ENCODE data around the gene PARP9. TPM values are rescaled to one million over a fixed set of nuclear protein-coding genes. Genes with fewer than 3 reads are reported as not detected.

Gene PARP9
- total and polyA plus RNA-seq, 9 donors: 9.0 to 15.6 (median 12.7) TPM

DNA sequence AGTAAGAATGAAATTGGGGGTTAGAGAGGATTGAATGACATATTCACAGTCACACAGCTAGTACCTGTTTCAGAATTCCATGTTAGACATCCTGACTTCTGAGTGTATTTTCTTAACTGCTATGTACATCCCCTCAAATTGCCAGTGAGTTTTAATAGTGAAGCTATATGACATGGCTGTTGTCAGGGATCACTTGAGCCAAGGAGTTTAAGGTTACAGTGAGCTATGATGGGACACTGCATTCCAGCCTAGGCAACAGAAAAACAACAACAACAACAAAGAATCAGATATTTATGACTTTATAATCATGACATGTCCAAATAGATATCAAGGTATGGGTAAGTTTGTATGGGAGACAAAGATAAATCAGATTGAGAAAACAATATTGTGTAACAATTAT, 29.9 kb upstream of the PARP9 start:
- no peaks in the 10 kb centered on the region for H3K36me3 ChIP-seq (ENCODE audit: control insufficient read depth, insufficient read depth, low read length)
- peak; percentile 9 for DNase-seq
- no peaks in the 10 kb centered on the region for H3K27me3 ChIP-seq (ENCODE audit: control insufficient read depth, insufficient read depth, low read length)
- H3K27ac ChIP-seq (ENCODE audit: low read length): peak overlapping the region; percentile 35
- H3K9me3 ChIP-seq (replicated peaks; ENCODE audit: control insufficient read depth, low read depth, low read length): no peaks in the 10 kb centered on the region
- H3K4me1 ChIP-seq (ENCODE audit: control insufficient read depth, insufficient read depth, low read length): no peaks in the 10 kb centered on the region
- H3K4me3 ChIP-seq (ENCODE audit: low read length): no peak overlapping the region

DNA sequence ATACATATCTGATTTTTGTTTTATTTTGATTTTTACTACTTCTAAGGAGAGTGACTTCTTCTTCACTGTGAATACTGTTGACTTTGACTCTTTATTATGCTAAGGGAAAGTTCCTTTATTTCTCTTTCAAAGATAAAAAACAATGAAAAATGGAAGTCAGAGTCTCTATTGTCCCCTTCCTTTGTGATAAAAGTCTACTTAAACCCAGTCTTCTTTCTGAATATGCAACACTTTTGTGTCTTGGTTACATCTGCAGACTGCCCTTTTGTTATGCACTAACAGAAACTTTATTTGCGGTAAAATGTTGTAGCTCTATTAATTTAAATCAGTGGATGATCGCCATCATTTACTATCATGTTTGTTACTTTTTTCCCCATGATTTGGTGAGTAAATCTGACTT, 26.5 kb upstream of the PARP9 start:
- H3K27ac ChIP-seq (ENCODE audit: low read length): no peak overlapping the region
- H3K27me3 ChIP-seq (ENCODE audit: control insufficient read depth, insufficient read depth, low read length): no peaks in the 10 kb centered on the region
- H3K4me1 ChIP-seq (ENCODE audit: control insufficient read depth, insufficient read depth, low read length): no peaks in the 10 kb centered on the region
- no peak overlapping the region for H3K4me3 ChIP-seq (ENCODE audit: low read length)
- no peaks in the 10 kb centered on the region for H3K36me3 ChIP-seq (ENCODE audit: control insufficient read depth, insufficient read depth, low read length)
- H3K9me3 ChIP-seq (replicated peaks; ENCODE audit: control insufficient read depth, low read depth, low read length): no peaks in the 10 kb centered on the region
- no peak for DNase-seq
- no CpG with 5 or more reads among the region's 2 CpGs for WGBS (ENCODE audit: insufficient coverage)

- no peak for DNase-seq
- no CpG with 5 or more reads among the region's 5 CpGs for WGBS (ENCODE audit: insufficient coverage)
- H3K27me3 ChIP-seq (ENCODE audit: control insufficient read depth, insufficient read depth, low read length): no peaks in the 10 kb centered on the region
- no peaks in the 10 kb centered on the region for H3K36me3 ChIP-seq (ENCODE audit: control insufficient read depth, insufficient read depth, low read length)
- H3K4me1 ChIP-seq (ENCODE audit: control insufficient read depth, insufficient read depth, low read length): no peaks in the 10 kb centered on the region
- H3K4me3 ChIP-seq (ENCODE audit: low read length): no peak overlapping the region
- no peaks in the 10 kb centered on the region for H3K9me3 ChIP-seq (replicated peaks; ENCODE audit: control insufficient read depth, low read depth, low read length)
- no peak overlapping the region for H3K27ac ChIP-seq (ENCODE audit: low read length)
Observed at GRCh38 chr3:122589297-122589696, 25.2 kb upstream of the PARP9 start.

DNA sequence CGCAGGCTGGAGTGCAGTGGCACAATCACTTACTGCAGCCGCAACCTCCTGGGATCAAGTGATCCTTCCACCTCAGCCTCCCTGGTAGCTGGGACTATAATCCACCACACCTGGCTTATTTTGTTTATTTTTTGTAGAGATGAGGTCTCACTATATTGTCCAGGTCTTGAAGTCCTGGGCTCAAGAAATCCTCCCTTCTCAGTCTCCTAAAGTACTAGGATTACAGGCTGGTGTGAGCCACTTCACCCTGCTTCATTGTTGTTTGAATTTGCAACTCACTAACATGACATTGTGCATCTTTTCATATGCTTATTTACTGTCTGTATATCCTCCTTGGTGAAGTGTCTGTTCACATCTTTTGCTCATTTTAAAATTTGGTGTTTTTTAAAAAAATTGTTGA, 23.5 kb upstream of the PARP9 start:
- no peak overlapping the region for H3K27ac ChIP-seq (ENCODE audit: low read length)
- WGBS (ENCODE audit: insufficient coverage): no CpG with 5 or more reads among the region's 2 CpGs
- DNase-seq: no peak
- H3K36me3 ChIP-seq (ENCODE audit: control insufficient read depth, insufficient read depth, low read length): no peaks in the 10 kb centered on the region
- H3K27me3 ChIP-seq (ENCODE audit: control insufficient read depth, insufficient read depth, low read length): no peaks in the 10 kb centered on the region
- no peaks in the 10 kb centered on the region for H3K9me3 ChIP-seq (replicated peaks; ENCODE audit: control insufficient read depth, low read depth, low read length)
- H3K4me1 ChIP-seq (ENCODE audit: control insufficient read depth, insufficient read depth, low read length): no peaks in the 10 kb centered on the region
- H3K4me3 ChIP-seq (ENCODE audit: low read length): no peak overlapping the region

DNA sequence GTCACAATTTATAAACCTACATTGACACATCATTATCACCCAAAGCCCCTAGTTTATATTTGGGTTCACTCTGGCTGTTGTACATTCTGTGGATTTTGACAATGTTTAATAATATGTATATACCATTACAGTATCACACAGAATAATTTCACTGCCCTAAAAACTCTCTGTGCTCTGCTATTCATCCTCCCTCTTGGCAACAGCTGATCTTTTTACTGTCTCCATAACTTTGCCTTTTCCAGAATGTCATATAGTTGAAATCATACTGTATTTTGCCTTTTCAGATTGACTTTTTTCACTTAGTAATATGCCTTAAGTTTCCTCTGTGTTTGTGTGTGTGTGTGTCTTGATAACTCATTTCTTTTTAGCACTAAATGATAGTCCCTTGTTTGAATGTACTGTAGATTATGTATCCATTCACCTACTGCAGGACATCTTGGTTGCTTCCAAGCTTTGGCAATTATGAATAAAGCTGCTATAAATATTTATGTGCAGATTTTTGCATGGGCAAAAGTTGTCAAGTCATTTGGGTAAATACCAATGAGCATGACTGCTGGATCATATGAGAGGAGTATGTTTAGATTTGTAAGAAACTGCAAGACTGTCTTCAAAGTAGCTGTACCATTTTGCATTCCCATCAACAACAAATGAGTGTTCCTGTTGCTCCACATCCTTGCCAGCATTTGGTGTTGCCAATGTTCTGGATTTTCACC, 22.8 kb upstream of the PARP9 start:
- Histone ChIP-seq H3K27ac (ENCODE audit: low read length) (no peak overlapping the region), H3K4me3 (ENCODE audit: low read length) (no peak overlapping the region), H3K36me3 (ENCODE audit: control insufficient read depth, insufficient read depth, low read length) (no peaks in the 10 kb centered on the region), H3K27me3 (ENCODE audit: control insufficient read depth, insufficient read depth, low read length) (no peaks in the 10 kb centered on the region), H3K9me3 (replicated peaks; ENCODE audit: control insufficient read depth, low read depth, low read length) (peaks cover 4% of the 10 kb centered on the region), H3K4me1 (ENCODE audit: control insufficient read depth, insufficient read depth, low read length) (no peaks in the 10 kb centered on the region)
- no peak for DNase-seq

DNA sequence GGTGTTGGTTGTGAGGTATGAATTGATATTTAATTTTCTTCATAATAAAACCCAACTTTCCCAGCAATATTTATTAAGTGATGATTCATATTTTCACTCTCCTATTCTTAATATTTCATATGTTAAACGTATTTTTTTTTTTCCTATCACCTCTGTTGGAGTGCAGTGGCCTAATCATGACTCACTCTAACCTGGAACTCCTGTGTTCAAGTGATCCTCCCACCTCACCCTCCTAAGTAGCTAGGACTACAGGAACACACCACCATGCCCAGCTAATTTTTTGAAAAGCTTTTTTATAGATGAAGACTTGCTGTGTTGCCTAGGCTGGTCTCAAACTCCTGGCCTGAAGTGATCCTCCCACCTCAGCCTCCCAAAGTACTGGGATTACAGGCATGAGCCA, 22.0 kb upstream of the PARP9 start:
- Histone ChIP-seq H3K27ac (ENCODE audit: low read length) (no peak overlapping the region), H3K4me3 (ENCODE audit: low read length) (no peak overlapping the region), H3K27me3 (ENCODE audit: control insufficient read depth, insufficient read depth, low read length) (no peaks in the 10 kb centered on the region), H3K36me3 (ENCODE audit: control insufficient read depth, insufficient read depth, low read length) (no peaks in the 10 kb centered on the region), H3K9me3 (replicated peaks; ENCODE audit: control insufficient read depth, low read depth, low read length) (peaks cover 7% of the 10 kb centered on the region), H3K4me1 (ENCODE audit: control insufficient read depth, insufficient read depth, low read length) (no peaks in the 10 kb centered on the region)
- DNase-seq: no peak
- no CpG with 5 or more reads among the region's 1 CpG for WGBS (ENCODE audit: insufficient coverage)

DNA sequence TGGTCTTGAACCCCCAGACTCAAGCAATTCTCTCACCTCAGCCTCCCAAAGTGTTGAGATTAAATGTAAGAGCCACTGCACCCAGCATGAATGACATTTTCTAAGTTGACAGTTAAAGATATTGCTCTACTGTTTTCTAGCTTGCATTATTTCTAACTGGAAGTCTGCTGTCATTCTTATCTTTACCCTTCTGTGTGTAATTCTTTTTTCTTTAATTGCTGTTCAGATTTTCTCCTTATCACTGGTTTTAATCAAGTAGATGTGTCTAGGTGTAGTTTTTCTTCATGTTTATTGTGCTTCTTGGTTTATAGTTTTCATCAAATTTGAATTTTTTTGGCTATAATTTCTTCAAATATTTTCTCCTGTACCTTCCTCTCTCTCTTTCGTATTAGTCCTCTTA, 18.3 kb upstream of the PARP9 start:
- Histone ChIP-seq H3K4me3 (ENCODE audit: low read length) (no peak overlapping the region), H3K36me3 (ENCODE audit: control insufficient read depth, insufficient read depth, low read length) (no peaks in the 10 kb centered on the region), H3K27ac (ENCODE audit: low read length) (no peak overlapping the region), H3K9me3 (replicated peaks; ENCODE audit: control insufficient read depth, low read depth, low read length) (peaks cover 7% of the 10 kb centered on the region), H3K4me1 (ENCODE audit: control insufficient read depth, insufficient read depth, low read length) (peaks cover 5% of the 10 kb centered on the region), H3K27me3 (ENCODE audit: control insufficient read depth, insufficient read depth, low read length) (peaks cover 4% of the 10 kb centered on the region)
- no peak for DNase-seq
- whole genome bisulfite sequencing (ENCODE audit: insufficient coverage): no CpG with 5 or more reads among the region's 1 CpG

DNA sequence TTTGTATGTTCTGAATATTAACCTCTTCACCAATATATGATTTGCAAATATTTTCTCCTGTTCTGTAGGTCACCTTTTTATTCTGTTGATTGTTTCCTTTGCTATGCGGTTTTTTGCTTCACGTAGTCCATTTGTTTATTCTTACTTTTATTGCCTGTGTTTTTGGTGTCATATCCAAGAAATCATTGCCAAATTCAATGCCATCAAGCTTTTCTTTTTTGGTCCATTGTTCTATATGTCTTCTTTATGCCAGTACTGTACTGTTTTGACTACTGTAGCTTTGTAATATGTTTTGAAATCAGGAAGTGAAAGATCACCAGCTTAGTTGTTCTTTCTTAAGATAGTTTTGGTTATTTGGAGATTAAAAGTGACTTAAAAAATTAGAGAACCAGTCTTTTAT, 17.5 kb upstream of the PARP9 start:
- Histone ChIP-seq H3K36me3 (ENCODE audit: control insufficient read depth, insufficient read depth, low read length) (no peaks in the 10 kb centered on the region), H3K27ac (ENCODE audit: low read length) (no peak overlapping the region), H3K9me3 (replicated peaks; ENCODE audit: control insufficient read depth, low read depth, low read length) (peaks cover 7% of the 10 kb centered on the region), H3K4me3 (ENCODE audit: low read length) (no peak overlapping the region), H3K27me3 (ENCODE audit: control insufficient read depth, insufficient read depth, low read length) (peaks cover 5% of the 10 kb centered on the region), H3K4me1 (ENCODE audit: control insufficient read depth, insufficient read depth, low read length) (peaks cover 5% of the 10 kb centered on the region)
- WGBS (ENCODE audit: insufficient coverage): no CpG with 5 or more reads among the region's 2 CpGs
- no peak for DNase-seq

- Histone ChIP-seq H3K27ac (ENCODE audit: low read length) (no peak overlapping the region), H3K36me3 (ENCODE audit: control insufficient read depth, insufficient read depth, low read length) (no peaks in the 10 kb centered on the region), H3K27me3 (ENCODE audit: control insufficient read depth, insufficient read depth, low read length) (peaks cover 5% of the 10 kb centered on the region), H3K4me1 (ENCODE audit: control insufficient read depth, insufficient read depth, low read length) (peaks cover 5% of the 10 kb centered on the region), H3K9me3 (replicated peaks; ENCODE audit: control insufficient read depth, low read depth, low read length) (peaks cover 7% of the 10 kb centered on the region), H3K4me3 (ENCODE audit: low read length) (no peak overlapping the region)
- DNase-seq: no peak
- WGBS (ENCODE audit: insufficient coverage): no CpG with 5 or more reads among the region's 3 CpGs
Observed at GRCh38 chr3:122580470-122580869, 16.4 kb upstream of the PARP9 start.

- peaks cover 7% of the 10 kb centered on the region for H3K9me3 ChIP-seq (replicated peaks; ENCODE audit: control insufficient read depth, low read depth, low read length)
- H3K36me3 ChIP-seq (ENCODE audit: control insufficient read depth, insufficient read depth, low read length): peaks cover 3% of the 10 kb centered on the region
- peak overlapping the region; percentile 51 for H3K4me3 ChIP-seq (ENCODE audit: low read length)
- peaks cover 5% of the 10 kb centered on the region for H3K4me1 ChIP-seq (ENCODE audit: control insufficient read depth, insufficient read depth, low read length)
- WGBS (ENCODE audit: insufficient coverage): no CpG with 5 or more reads among the region's 5 CpGs
- H3K27ac ChIP-seq (ENCODE audit: low read length): no peak overlapping the region
- peaks cover 5% of the 10 kb centered on the region for H3K27me3 ChIP-seq (ENCODE audit: control insufficient read depth, insufficient read depth, low read length)
- DNase-seq: no peak
Observed at GRCh38 chr3:122578069-122578740, 14.1 kb upstream of the PARP9 start.
